Measurements from ENCODE around the gene RBP3. TPM values are rescaled to one million over a fixed set of nuclear protein-coding genes. Genes with fewer than 3 reads are reported as not detected.

The RBP3 gene
- total RNA-seq, 1 experiment from 2014 or later: not detected

DNA sequence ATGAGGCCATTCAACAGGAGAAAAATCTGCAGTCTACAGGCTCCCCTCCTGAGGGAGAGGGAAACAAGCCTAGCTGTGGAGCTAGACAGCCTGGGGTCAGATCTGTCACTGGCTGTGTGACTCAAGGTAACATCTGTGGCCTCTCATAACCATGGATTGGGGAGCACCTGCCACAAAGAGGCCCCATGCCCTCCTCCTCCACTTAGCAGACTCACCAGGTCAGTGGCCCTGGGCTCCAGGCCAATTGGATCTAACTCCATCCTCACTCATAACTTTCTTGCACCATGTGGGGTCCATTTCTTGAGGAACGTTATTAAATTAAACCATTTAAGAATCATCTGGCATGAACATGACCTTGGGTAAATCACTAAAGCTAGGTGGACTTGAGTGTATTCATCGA is 46.3 kb upstream of the RBP3 start:
- CTCF ChIA-PET: no interaction called here
- Histone ChIP-seq H3K27ac (ENCODE audit: low read length) (no peak overlapping the region), H3K27me3 (ENCODE audit: control insufficient read depth, insufficient read depth, low read length) (peaks cover 23% of the 10 kb centered on the region), H3K4me3 (ENCODE audit: low read depth in 2 of 2, low read length in 2 of 2) (no peak overlapping the region), H3K4me1 (ENCODE audit: control insufficient read depth, insufficient read depth, low read length) (peaks cover 5% of the 10 kb centered on the region; the same call in 1 of the 2 replicates), H3K9me3 (ENCODE audit: control insufficient read depth, insufficient read depth, low read depth, low read length) (no peaks in the 10 kb centered on the region), H3K36me3 (ENCODE audit: control insufficient read depth, insufficient read depth, low read length) (no peaks in the 10 kb centered on the region)
- TF ChIP-seq TCF7L2 (IDR thresholded peaks at IDR 0.05; ENCODE audit: low read depth, low read length) (no peak), POLR2AphosphoS5 (IDR thresholded peaks at IDR 0.05; ENCODE audit: low read depth, low read length) (no peak), SIN3A (IDR thresholded peaks at IDR 0.05; ENCODE audit: borderline replicate concordance, insufficient read depth, low read depth, low read length) (no peak)
- TF ChIP-seq, protein P1, sequence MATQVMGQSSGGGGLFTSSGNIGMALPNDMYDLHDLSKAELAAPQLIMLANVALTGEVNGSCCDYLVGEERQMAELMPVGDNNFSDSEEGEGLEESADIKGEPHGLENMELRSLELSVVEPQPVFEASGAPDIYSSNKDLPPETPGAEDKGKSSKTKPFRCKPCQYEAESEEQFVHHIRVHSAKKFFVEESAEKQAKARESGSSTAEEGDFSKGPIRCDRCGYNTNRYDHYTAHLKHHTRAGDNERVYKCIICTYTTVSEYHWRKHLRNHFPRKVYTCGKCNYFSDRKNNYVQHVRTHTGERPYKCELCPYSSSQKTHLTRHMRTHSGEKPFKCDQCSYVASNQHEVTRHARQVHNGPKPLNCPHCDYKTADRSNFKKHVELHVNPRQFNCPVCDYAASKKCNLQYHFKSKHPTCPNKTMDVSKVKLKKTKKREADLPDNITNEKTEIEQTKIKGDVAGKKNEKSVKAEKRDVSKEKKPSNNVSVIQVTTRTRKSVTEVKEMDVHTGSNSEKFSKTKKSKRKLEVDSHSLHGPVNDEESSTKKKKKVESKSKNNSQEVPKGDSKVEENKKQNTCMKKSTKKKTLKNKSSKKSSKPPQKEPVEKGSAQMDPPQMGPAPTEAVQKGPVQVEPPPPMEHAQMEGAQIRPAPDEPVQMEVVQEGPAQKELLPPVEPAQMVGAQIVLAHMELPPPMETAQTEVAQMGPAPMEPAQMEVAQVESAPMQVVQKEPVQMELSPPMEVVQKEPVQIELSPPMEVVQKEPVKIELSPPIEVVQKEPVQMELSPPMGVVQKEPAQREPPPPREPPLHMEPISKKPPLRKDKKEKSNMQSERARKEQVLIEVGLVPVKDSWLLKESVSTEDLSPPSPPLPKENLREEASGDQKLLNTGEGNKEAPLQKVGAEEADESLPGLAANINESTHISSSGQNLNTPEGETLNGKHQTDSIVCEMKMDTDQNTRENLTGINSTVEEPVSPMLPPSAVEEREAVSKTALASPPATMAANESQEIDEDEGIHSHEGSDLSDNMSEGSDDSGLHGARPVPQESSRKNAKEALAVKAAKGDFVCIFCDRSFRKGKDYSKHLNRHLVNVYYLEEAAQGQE (IDR thresholded peaks at IDR 0.05; ENCODE audit: insufficient read depth in 1 of 2, low read depth in 2 of 2, low read length in 1 of 2): no peak
- TF ChIP-seq, protein P2, sequence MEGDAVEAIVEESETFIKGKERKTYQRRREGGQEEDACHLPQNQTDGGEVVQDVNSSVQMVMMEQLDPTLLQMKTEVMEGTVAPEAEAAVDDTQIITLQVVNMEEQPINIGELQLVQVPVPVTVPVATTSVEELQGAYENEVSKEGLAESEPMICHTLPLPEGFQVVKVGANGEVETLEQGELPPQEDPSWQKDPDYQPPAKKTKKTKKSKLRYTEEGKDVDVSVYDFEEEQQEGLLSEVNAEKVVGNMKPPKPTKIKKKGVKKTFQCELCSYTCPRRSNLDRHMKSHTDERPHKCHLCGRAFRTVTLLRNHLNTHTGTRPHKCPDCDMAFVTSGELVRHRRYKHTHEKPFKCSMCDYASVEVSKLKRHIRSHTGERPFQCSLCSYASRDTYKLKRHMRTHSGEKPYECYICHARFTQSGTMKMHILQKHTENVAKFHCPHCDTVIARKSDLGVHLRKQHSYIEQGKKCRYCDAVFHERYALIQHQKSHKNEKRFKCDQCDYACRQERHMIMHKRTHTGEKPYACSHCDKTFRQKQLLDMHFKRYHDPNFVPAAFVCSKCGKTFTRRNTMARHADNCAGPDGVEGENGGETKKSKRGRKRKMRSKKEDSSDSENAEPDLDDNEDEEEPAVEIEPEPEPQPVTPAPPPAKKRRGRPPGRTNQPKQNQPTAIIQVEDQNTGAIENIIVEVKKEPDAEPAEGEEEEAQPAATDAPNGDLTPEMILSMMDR (IDR thresholded peaks at IDR 0.05): no peak
- no TSS peak for BruUV-seq (replicated peaks)
- POLR2A ChIA-PET: no interaction called here
- in situ Hi-C loops (cut with HindIII; ENCODE audit: low pct_unique_long_range_greater_than_20kb, low sequenced_read_pairs) (no loop called here), intact Hi-C loops (cut with micrococcal nuclease; ENCODE audit: unreplicated experiment) (no loop called here)
- ATAC-seq: no peak
- DNase-seq (ENCODE audit: low read depth, low spot score): no peak

DNA sequence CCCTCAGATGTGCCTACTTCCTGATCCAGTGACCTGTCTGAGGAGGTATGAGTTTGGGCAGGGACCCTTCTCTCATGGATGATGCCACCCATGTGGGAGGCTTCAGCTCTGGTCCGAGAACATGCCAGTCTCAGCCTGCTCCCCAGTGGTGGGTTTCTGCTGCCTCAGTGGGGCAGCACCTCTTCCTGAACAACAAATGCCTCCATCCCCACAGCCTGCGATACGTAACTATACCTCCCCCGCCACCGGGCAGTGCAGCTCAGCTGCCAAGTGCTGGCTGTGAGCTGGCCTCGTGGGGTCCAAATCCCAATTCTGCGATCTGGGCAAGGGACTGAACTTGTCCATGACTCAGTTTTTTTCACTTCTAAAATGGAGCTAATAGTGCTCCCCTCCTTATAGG is 45.1 kb upstream of the RBP3 start:
- Histone ChIP-seq H3K36me3 (ENCODE audit: control insufficient read depth, insufficient read depth, low read length) (no peaks in the 10 kb centered on the region), H3K9me3 (ENCODE audit: control insufficient read depth, insufficient read depth, low read depth, low read length) (no peaks in the 10 kb centered on the region), H3K27me3 (ENCODE audit: control insufficient read depth, insufficient read depth, low read length) (peaks cover 22% of the 10 kb centered on the region), H3K27ac (ENCODE audit: low read length) (no peak overlapping the region), H3K4me1 (ENCODE audit: control insufficient read depth, insufficient read depth, low read length) (peaks cover 5% of the 10 kb centered on the region; the same call in 1 of the 2 replicates), H3K4me3 (ENCODE audit: low read depth in 2 of 2, low read length in 2 of 2) (no peak overlapping the region)
- no peak for ATAC-seq
- no peak for DNase-seq (ENCODE audit: low read depth, low spot score)
- intact Hi-C loops (cut with micrococcal nuclease; ENCODE audit: unreplicated experiment): no loop called here
- in situ Hi-C loops (cut with HindIII; ENCODE audit: low pct_unique_long_range_greater_than_20kb, low sequenced_read_pairs): no loop called here
- BruUV-seq (replicated peaks): no TSS peak
- POLR2A ChIA-PET: no interaction called here
- CTCF ChIA-PET: no interaction called here
- TF ChIP-seq SIN3A (IDR thresholded peaks at IDR 0.05; ENCODE audit: borderline replicate concordance, insufficient read depth, low read depth, low read length) (no peak), POLR2AphosphoS5 (IDR thresholded peaks at IDR 0.05; ENCODE audit: low read depth, low read length) (no peak)

DNA sequence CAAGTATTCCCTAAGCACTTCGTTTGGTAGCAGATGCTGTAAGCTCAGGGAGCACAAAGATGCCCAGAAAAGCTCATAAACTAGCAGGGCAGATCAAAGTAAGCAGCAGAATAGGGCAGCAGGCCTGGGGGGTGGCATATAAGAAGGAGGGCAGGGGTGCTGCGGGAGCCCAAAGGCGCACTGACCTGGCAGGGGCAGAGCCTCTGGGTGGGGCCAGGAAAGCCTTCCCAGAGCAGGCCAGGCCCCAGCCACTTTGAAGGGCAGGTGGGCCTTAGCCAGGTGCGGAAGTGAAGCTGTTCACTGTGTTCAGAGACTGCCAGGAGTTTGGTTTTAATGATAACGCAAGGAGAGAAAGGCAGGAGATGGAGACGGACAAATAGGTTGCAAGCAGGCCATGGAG is 44.3 kb upstream of the RBP3 start:
- H3K27me3 ChIP-seq (ENCODE audit: control insufficient read depth, insufficient read depth, low read length): peaks cover 19% of the 10 kb centered on the region
- in situ Hi-C loops (cut with HindIII; ENCODE audit: low pct_unique_long_range_greater_than_20kb, low sequenced_read_pairs) (no loop called here), intact Hi-C loops (cut with micrococcal nuclease; ENCODE audit: unreplicated experiment) (no loop called here)
- ATAC-seq (no peak), DNase-seq (ENCODE audit: low read depth, low spot score) (no peak)
- no peaks in the 10 kb centered on the region for H3K9me3 ChIP-seq (ENCODE audit: control insufficient read depth, insufficient read depth, low read depth, low read length)
- peaks cover 5% of the 10 kb centered on the region; the same call in 1 of the 2 replicates for H3K4me1 ChIP-seq (ENCODE audit: control insufficient read depth, insufficient read depth, low read length)
- no peaks in the 10 kb centered on the region for H3K36me3 ChIP-seq (ENCODE audit: control insufficient read depth, insufficient read depth, low read length)
- no peak overlapping the region for H3K27ac ChIP-seq (ENCODE audit: low read length)
- TF ChIP-seq, protein P2 (IDR thresholded peaks at IDR 0.05): no peak
- TF ChIP-seq POLR2AphosphoS5 (IDR thresholded peaks at IDR 0.05; ENCODE audit: low read depth, low read length) (no peak), SIN3A (IDR thresholded peaks at IDR 0.05; ENCODE audit: borderline replicate concordance, insufficient read depth, low read depth, low read length) (no peak), TCF7L2 (IDR thresholded peaks at IDR 0.05; ENCODE audit: low read depth, low read length) (no peak)
- TF ChIP-seq, protein P1 (IDR thresholded peaks at IDR 0.05; ENCODE audit: insufficient read depth in 1 of 2, low read depth in 2 of 2, low read length in 1 of 2): no peak
- CTCF ChIA-PET: no interaction called here
- H3K4me3 ChIP-seq (ENCODE audit: low read depth in 2 of 2, low read length in 2 of 2): no peak overlapping the region
- POLR2A ChIA-PET: no interaction called here
- no TSS peak for BruUV-seq (replicated peaks)
